ENCODE results near the gene FERMT2.

- no peak for TF ChIP-seq CTCF (IDR thresholded peaks at IDR 0.05)
- no peak for TF ChIP-seq POLR2A (IDR thresholded peaks at IDR 0.05)
Measured at GRCh38 chr14:52836063-52836462, 114.8 kb downstream of the FERMT2 start.
